IPS-NIHi11 (cell line): Measurements from ENCODE around the gene LRRC37A3.
"Not testable (repeated sequence)": the region's sequence is repeated elsewhere in the genome, so short reads cannot be mapped to it uniquely, and the experiment has no call there.

Experiments
- DNase-seq: peaks from one replicate; pipeline ENCODE4 v3.0.0; 2012; ENCODE audit warnings: mixed read lengths, low spot score

LRRC37A3 gene

DNA sequence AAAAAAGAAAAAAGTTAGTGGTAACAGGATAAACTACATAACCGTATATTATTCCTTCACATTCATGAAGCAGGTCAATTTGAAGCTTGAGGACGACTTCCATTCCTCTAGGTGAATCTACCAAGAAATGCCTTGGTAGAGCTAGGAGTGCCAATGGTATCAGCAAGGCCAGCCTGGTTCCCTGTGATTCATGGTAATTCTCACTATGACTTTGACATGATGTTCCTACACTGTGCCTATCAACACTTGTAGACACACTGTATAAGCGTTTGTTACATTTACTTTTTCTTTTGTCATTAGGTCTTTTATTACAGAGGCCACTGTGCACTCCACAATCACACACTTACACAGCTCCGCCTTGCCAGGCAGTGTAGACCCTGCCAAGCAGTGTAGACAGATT is 7.2 kb upstream of the LRRC37A3 start:
- DNase-seq = not testable (repeated sequence)

DNA sequence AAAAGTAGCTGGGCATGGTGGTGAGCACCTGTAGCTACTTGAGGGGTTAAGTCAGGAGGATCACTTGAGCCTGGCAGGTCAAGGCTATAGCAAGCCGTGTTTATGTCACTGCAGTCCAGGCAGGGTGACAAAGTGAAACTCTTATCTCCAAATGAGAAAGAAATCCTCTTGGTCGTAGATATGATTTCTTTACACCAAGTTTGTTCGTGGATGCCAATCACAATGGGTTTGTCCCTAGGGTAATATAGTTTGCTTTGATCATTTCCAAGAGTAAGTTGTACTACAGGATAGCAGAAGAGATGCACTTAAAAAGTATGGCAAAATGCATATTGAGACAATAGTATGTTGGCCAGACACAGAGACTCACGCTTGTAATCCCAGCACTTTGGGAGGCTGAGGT is 6.0 kb upstream of the LRRC37A3 start:
- DNase-seq = not testable (repeated sequence)

- not testable (repeated sequence) for DNase-seq
Measured at GRCh38 chr17:64923051-64923568, 3.8 kb upstream of the LRRC37A3 start.

GRCh38 chr17:64920419-64921172 is 1.3 kb upstream of the LRRC37A3 start:
- no peak for DNase-seq

DNA sequence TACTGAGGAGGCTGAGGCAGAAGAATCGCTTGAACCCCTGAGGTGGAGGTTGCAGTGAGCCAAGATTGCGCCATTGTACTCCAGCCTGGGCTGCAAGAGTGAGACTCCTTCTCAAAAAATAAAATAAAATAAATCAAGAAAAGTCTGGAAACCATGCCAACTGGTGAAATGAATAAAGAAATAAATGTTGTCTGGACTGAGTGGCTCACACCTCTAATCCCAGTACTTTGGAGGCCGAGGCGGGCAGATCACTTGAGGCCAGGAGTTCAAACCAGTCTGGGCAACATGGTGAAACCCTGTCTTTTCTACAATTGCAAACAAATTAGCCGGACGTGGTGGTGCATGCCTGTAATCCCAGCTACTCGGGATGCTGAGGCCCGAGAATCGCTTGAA is 744 bp upstream of the LRRC37A3 start:
- no peak for DNase-seq

GRCh38 chr17:64918842-64919288 is 413 bp downstream of the LRRC37A3 start:
- DNase-seq = not testable (repeated sequence)

DNA sequence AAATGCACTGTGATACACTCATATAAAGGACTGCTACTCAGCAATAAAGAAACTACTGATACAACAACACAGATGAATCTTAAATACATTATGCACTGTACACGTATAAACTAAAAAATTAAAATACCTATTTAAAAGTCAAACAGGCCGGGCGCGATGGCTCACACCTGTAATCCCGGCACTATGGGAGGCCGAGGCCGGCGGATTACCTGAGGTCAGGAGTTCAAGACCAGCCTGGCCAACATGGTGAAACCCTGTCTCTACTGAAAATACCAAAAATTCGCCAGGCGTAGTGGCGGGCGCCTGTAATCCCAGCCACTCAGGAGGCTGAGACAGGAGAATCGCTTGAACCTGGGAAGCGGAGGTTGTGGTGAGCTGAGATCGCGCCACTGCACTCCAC is 1.7 kb downstream of the LRRC37A3 start:
- DNase-seq = not testable (repeated sequence)

- DNase-seq = not testable (repeated sequence)
Measured at GRCh38 chr17:64915244-64915643, 4.0 kb downstream of the LRRC37A3 start.

DNA sequence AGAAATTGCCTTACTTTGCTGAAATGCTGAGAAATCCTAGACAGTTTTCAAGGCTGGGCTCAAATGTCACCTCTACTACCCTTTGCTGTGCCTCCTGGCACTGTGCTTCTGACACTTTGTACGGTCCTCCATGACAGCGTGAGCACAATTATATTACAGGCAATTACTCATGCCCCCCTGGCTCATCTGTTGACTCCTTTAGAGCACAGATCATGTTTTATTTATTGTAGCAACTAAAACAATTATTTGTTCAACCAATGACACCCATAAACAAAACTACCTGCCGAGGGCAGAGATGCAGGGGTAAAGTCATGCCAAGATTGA is 9.1 kb downstream of the LRRC37A3 start:
- DNase-seq = not testable (repeated sequence)

- not testable (repeated sequence) for DNase-seq
Measured at GRCh38 chr17:64909511-64910190, 9.6 kb downstream of the LRRC37A3 start.

DNA sequence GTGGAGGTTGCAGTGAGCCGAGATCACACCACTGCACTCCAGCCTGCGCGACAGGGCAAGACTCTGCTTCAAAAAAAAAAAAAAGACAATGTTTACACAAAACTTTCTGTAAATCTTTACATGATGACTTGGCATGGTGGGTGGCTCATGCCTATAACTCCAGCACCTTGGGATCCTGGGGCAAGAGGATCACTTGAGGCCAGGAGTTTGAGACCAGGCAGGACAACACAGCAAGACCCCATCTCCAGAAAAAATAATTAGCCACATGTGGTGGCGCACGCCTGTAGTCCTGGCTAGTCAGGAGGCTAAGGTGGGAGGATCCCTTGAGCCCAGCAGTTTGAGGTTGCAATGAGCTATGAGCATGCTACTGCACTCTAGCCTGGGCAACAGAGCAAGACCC is 15.2 kb downstream of the LRRC37A3 start:
- not testable (repeated sequence) for DNase-seq

GRCh38 chr17:64897136-64897535 is 22.1 kb downstream of the LRRC37A3 start:
- DNase-seq = not testable (repeated sequence)

- not testable (repeated sequence) for DNase-seq
Measured at GRCh38 chr17:64874210-64874609, 45.1 kb downstream of the LRRC37A3 start.

- DNase-seq = peak; percentile 52
Measured at GRCh38 chr17:64847504-64848466, 71.5 kb downstream of the LRRC37A3 start.

- DNase-seq = not testable (repeated sequence)
Measured at GRCh38 chr17:64846892-64847291, 72.4 kb downstream of the LRRC37A3 start.

DNA sequence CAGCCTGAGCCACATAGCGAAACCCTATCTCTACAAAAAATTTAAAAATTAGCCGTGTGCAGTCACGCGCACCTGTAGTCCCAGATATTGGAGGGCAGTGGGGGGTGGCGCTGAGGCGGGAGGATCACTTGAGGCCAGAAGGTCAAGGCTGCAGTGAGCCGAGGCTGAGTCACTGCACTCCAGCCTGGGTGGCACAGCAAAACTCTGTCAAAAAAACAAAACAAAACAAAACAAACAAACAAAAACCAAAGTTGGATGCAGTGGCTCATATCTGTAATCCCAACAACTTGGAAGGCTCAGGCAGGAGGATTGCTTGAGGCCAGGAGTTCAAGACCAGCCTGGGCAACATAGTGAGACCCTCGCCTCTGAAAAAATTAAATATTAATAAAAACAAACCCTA is 75.4 kb downstream of the LRRC37A3 start:
- DNase-seq = not testable (repeated sequence)

DNA sequence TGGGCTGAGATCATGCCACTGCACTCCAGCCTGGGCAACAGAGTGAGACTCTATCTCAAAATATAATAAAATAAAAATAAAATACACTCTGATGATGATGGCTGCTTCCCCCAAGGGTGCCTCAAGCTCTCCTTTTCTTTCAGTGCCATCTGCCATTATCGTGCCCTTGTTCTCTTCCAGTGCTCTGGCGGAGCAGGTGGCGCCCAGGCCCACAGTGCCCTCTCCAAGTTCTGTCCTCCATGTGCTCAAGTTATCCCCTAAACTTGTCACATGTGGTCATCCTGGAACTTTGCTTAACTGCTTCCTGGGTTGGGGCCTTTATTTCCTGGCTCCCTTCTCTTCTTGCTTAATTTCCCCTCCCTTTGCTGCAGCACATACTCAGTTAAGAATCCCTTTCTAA is 76.4 kb downstream of the LRRC37A3 start:
- DNase-seq = not testable (repeated sequence)

DNA sequence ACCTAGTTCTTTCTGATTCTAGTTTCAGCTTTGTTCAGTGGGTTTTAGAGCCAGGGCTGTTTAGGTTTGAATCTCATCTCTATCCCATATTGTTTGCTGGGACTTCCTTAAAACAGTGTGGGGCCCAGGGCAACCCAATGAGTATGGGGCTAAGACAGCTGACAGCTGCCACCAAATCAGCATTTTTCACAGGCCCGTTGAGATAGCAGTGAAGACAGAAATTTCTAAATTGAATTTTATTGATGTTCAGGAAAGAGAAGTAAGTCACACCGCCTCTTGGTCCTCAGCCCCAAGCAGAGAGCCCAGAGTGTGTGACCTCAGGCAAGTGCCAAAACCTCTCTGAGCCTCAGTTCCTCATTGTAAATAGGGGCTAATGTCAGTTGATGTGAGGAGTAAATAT is 78.3 kb downstream of the LRRC37A3 start:
- not testable (repeated sequence) for DNase-seq

DNA sequence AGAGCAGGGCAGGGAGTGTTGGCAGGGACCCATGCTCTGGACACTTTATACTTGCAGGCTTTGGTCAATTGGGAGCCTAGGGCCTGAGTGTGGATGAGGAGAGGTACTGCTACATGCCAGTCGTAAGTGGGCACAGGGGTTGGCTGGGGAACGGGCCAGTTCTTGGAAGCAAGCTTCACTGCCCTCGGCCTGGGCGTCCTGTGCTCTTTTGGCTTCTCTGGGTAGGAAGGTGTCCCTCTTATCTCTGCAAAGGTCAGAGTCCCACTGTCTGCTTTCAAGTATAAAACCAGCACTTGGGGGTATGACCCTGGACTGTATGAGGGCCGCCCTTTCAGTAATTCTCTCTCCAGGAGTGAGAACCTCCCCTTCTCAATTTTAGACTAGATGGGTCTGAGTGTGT is 80.8 kb downstream of the LRRC37A3 start:
- not testable (repeated sequence) for DNase-seq

GRCh38 chr17:64837018-64837761 is 82.1 kb downstream of the LRRC37A3 start:
- DNase-seq = peak; percentile 92

DNA sequence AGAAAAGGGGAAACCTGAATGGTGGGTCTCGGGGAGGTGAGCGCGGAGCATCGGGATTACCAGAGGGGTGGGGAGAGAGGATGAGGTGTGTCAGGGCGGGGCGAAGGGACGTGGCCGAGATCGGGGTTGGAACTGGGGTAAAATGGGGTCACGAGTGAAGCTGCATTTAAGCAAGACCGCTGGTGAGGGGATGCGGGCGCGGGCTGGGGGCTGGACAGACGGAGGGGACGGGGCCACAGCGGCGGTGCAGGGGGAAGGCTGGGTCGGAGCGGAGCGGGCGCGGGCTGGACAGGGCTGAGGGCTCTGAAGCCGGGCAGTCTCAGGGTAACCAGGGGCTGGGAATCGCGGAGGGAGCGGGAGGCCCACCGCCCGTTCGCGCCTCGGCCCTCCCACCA is 82.7 kb downstream of the LRRC37A3 start:
- DNase-seq = peak; percentile 17
